ENCODE results near the gene TTC39B.
"Not testable (repeated sequence)": the region's sequence is repeated elsewhere in the genome, so short reads cannot be mapped to it uniquely, and the experiment has no call there.

TTC39B gene

DNA sequence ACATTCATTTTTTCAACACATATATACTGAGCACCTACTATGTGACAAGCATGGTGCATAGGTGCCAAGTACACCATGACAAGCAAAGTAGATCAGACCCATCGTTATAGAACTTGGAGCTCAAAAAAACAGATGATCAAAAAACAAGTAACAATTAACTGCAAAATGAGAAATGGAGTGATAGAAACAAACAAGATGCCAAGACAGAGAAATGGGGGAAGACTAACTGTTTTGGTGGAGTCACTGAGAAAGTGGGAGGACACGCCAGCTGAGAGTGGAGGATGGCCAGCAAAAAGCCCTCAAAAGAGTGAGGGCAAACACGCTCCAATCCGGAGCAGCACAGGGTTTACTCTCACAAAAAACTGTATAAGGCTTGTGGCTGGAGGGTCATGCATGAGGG lies 50.6 kb downstream of the TTC39B start:
- no peak for DNase-seq

- DNase-seq, result no peak
These were observed 53.2 kb downstream of the TTC39B start for GRCh38 chr9:15253786-15254185.

GRCh38 chr9:15253197-15253596 lies 53.8 kb downstream of the TTC39B start:
- DNase-seq, result no peak

DNA sequence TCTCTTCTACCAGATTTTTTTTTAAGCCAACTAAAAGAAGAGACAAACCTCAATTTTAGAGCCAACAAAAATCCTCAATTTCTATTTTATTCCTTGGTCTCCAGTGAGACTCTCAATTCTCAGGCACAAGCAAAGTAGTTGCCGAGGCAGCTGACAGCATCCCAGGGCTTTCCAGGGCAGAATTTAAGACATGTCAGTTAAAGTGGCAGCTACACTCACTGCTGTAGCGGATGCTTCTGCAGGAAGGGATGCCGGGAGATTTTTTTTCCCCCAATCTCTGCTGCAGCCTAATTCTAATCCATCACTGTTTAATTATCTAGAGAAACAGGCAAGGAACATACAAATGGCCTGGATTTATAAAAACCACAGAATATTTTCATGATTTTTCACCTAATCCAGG lies 57.0 kb downstream of the TTC39B start:
- no peak for DNase-seq

GRCh38 chr9:15249042-15249818 lies 57.8 kb downstream of the TTC39B start:
- DNase-seq, result no peak

DNA sequence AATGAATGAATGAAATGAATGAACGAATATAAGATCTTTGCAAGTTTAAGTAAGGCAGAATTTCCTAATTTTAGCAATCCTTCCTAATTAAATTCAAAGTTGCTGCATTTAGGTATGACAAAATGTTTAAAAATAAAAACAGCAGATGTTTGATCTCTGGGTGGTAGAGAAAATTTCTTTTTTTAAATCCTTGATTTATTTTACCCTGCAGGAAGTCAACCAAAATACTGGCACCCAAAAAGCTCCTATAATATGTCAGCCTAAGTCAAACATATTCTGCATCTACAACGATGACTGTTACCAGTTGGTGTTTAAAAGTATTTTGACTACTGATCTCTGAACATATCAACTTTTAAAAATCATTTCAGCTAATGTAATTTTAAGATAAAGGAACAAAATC lies 58.4 kb downstream of the TTC39B start:
- DNase-seq, result no peak

- DNase-seq, result no peak
These were observed 58.9 kb downstream of the TTC39B start for GRCh38 chr9:15248081-15248480.

DNA sequence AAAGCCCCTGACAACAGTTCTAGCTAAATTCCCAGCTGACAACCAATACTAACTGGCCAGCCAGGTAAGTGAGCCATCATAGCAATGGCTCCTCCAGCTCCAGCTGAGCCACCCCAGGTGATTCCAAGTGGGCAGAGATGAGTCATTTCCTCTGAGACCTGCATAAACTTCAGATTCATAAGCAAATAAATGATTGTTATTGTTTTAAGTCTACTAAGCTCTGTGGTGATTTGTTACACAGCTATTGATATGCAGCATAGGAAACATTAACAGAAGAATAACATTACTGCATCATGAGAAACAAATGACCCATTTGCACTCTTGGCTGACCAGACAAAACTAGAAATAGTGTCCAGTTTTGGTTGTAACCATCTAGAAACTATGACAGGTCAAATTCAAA lies 60.3 kb downstream of the TTC39B start:
- no peak for DNase-seq

- no peak for DNase-seq
These were observed 60.8 kb downstream of the TTC39B start for GRCh38 chr9:15246243-15246642.

DNA sequence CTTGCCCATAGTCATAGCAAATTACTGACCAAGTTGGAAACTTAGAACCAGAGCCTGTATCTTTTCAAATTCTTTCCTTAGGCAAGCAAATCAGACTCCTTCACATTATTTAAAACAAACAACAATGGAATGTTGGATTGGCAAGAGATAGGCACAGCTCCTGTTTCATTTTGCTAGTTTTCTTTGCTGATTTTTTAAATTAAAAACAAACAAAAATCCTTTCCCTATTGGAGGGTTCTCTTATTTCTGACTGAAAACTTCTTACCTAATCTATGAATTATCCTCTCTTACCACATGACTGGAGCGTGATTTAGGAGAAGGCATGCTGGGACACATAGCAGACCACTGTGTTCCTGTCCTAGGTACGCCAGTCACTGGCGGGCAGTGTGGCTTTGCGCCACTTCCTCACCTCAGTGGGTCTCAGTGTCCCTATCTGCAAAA lies 63.0 kb downstream of the TTC39B start:
- DNase-seq, result no peak

DNA sequence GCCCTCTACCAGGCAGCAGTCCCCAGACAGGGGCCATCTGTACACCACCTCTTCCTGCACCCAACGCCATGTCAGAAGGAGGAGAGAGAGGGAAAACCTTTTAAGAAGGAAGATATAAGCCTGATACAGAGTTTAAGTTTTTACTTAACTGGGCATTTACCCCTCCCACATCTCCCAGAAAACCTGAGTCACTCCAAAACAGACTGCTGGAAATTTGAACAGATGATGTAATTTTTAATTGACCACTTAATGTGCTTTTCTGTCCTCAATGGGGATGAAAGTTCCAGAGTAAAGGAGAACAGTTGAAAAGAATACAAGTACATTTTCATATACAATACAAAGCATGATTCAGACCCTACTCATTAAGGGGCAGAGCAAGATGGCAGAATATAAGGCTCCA lies 63.9 kb downstream of the TTC39B start:
- no peak for DNase-seq

DNA sequence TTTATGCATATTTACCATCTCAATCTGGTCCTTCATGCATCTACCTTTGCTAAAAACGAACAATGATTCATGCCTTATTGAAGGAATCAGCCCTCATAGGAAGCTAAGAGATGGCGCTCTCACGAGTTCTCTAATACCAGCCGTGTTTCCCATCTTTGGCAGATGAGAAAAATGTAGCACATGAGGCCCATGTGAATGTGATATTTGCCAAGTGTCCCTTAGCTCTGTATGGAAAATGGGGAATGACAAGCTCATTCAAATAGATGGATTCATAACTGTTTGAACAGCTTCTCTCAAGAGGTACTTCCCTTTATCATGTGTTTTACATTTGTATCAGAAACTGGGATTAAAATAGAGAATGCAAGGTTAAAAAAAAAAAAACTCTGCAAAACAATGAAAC lies 66.1 kb downstream of the TTC39B start:
- DNase-seq, result no peak

- DNase-seq, result no peak
These were observed 67.2 kb downstream of the TTC39B start for GRCh38 chr9:15239816-15240215.

- no peak for DNase-seq
These were observed 68.4 kb downstream of the TTC39B start for GRCh38 chr9:15238646-15239045.

DNA sequence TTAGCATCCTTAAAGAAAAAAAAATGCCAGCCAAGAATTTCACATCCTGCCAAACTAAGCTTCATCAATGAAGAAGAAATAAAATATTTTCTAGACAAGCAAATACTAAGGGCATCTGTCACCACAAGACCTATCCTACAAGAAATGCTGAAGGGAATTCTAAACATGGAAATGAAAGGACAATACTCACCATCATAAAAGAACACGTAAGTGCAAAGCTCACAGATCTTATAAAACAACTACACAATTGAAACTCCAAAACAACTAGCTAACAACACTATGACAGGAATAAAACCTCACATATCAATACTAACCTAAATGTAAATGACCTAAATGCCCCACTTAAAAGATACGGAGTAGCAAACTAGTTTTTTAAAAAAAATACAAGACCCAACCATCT lies 71.4 kb downstream of the TTC39B start:
- DNase-seq, result no peak

DNA sequence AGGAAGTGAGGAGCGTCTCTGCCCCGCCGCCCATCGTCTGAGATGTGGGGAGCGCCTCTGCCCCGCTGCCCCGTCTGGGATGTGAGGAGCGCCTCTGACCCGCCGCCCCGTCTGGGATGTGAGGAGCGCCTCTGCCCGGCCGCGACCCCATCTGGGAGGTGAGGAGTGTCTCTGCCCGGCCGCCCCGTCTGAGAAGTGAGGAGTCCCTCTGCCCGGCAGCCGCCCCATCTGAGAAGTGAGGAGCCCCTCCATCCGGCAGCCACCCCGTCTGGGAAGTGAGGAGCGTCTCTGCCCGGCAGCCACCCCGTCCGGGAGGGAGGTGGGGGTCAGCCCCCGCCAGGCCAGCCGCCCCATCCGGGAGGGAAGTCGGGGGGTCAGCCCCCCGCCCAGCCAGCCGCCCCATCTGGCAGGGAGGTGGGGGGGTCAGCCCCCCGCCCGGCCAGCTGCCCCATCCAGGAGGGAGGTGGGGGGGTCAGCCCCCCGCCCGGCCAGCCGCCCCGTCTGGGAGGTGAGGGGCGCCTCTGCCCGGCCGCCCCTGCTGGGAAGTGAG lies 73.0 kb downstream of the TTC39B start:
- not testable (repeated sequence) for DNase-seq

GRCh38 chr9:15232706-15233280 lies 74.2 kb downstream of the TTC39B start:
- not testable (repeated sequence) for DNase-seq

DNA sequence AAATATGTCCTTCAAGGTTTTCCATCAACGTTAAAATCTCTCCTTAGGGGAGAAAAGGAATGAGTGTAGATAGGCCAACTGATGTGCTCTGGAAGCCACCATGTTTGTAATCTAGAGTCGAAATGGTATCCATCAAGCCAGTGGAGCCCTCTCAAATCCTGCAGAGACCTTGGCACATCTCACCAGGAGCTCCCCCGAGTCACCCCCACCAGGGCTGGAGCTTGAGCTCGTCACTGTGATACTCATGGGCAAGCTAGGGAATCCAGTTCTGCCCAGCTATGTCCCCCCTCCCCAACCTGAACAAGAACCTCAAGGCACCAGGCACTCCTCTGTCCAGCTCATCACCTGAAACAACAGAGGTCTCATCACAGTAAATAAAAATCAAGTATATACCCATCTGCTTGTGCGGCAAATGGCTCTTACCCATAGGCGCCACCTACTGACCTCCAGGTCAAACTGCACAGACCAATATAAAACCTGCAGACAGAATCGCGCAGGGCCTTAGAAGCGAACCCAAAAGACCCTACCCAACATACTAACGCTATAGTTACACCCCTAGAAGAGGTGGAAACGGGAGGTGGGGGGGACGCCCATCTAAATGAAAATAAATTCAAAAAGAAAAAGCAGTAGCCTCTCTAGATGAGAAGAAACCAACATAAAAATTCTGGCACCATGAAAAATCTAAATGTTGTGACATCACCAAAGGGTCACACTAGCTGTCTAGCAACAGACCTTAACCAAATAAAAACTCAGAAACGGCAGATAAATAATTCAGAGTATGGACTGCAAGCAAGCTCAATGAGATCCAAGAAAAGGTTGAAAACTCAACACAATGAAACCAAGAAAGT lies 75.0 kb downstream of the TTC39B start:
- no peak for DNase-seq

- DNase-seq, result no peak
These were observed 77.6 kb downstream of the TTC39B start for GRCh38 chr9:15229409-15229808.

- DNase-seq, result no peak
These were observed 79.5 kb downstream of the TTC39B start for GRCh38 chr9:15227491-15227890.

DNA sequence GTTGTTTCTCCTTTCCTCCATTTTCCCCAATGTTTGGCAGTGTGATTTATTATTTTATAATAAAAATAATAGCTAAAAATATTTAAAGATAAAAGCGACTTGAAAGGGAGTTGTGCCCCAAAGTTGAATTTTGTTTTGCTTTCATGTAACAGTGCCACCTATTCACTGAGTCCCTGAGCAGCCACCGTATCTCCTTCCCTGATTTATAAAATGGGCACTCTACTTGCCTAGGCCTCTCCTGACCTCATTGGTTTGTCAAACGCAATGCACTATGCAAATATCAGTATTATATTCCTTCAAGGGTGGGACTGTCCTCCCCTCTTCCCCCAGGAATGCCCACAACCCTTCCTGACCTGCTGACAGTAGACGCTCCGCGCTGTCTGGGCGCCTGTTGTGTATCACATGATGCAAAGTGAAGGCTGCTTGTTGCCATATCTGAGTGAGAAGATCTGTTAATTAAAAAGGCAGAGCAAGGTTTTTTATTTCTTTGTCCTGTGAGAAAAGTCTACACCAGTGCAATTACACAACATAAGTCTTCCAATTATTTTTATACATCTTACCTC lies 81.4 kb downstream of the TTC39B start:
- no peak for DNase-seq

GRCh38 chr9:15222313-15222712 lies 84.7 kb downstream of the TTC39B start:
- no peak for DNase-seq

DNA sequence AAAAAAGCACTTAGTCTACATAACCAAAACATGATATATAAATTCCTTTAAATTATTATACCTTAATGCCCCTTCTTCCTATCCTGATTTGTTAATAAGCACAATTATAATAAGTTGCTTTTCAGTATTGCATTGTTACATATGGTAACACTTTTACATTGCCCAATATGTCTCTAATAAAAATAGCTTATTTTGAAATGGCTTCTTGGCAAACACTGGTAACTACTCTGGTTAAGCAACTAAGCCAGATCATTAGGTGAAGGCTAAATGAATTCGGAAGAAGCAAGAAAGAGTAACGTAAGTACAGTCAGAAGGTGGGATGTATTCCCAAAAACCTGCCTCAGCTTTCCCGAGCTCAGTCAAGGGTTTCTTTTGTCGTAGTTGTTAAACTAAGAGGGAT lies 85.3 kb downstream of the TTC39B start:
- DNase-seq, result no peak
